Ovary (tissue), 9 donors: ENCODE results near the gene PLPP2. TPM values are rescaled to one million over a fixed set of nuclear protein-coding genes. Genes with fewer than 3 reads are reported as not detected.

Experiments
- DNase-seq, 5 donors: peaks; one replicate each; pipeline ENCODE4 v3.0.0-alpha.2; 2019 to 2020
- H3K27ac ChIP-seq, 2 donors: fragments of 200-600 bp; one replicate each; pipeline versions ENCODE4 v1.5.1 to v1.8.0; 2019 to 2022
- H3K27me3 ChIP-seq: fragments of 200-600 bp; one replicate; pipeline ENCODE4 v1.8.0; 2022
- H3K36me3 ChIP-seq: fragments of 200-600 bp; sonication (generic); one replicate; pipeline ENCODE4 v1.5.1; 2019
- H3K4me1 ChIP-seq: one replicate; pipeline ENCODE4 v1.8.1; 2013; ENCODE audit warnings: mild to moderate bottlenecking, moderate library complexity; ENCODE audit not compliant: insufficient read depth
- H3K4me3 ChIP-seq: fragments of 200-600 bp; sonication (generic); one replicate; pipeline ENCODE4 v1.5.1; 2017
- H3K9me3 ChIP-seq, 2 donors: fragments of 200-600 bp in 1 of 2; sonication (generic) in 1 of 2; one replicate each; pipeline versions ENCODE4 v1.5.1 to v1.8.1; 2013 to 2019; ENCODE audit warnings: mild to moderate bottlenecking in 1 of 2, moderate library complexity in 1 of 2
- EP300 ChIP-seq: sonication (generic); formaldehyde crosslinking; IDR thresholded peaks from one replicate; pipeline ENCODE4 v1.6.1; 2017; ENCODE audit warnings: antibody characterized with exemption
- POLR2A ChIP-seq: fragments of 450-650 bp; IDR thresholded peaks from one replicate; pipeline ENCODE4 v1.6.1; 2017; ENCODE audit warnings: antibody characterized with exemption, mild to moderate bottlenecking, moderate library complexity
- whole genome bisulfite sequencing, 3 donors: extraction: QIAGEN DNeasy Blood & Tissue Kit in 1 of 3; methylation state at CpG; one replicate each; pipeline versions ENCODE4 v1.1.5 to v1.1.7; 2013 to 2017; 5-methylcytosine and 5-hydroxymethylcytosine counted together
- intact Hi-C, 4 donors: fragments of 100-400 bp; cut with DNase I; formaldehyde crosslinking; loops; one replicate each; pipeline versions ENCODE4 v1.11.0 to v1.15.1; 2022 to 2023
- polyA plus RNA-seq, 2 donors: library from polyadenylated mRNA; stranded (reverse); fragments of 200-250 nt in 1 of 2; fragments of 350-450 nt in 1 of 2; fragmentation: Illumina TruSeq in 1 of 2; extraction: RNeasy Lipid Tissue Mini Kit (QIAGEN cat#74804) in 1 of 2; gene quantifications; one replicate each; pipeline ENCODE4 v1.2.3, GENCODE V29; 2013 to 2014
- total RNA-seq, 7 donors: library from RNA; depleted of rRNA in 2 of 7; stranded (reverse); fragments of >200 nt in 2 of 7; fragmentation: NEBNext Ultra II Directional in 3 of 7; extraction: Animal tissue kit (Norgen Biotek cat#: 25700) in 3 of 7; gene quantifications; one replicate each; pipeline versions ENCODE4 v1.1.0 to v1.2.4, GENCODE V29; 2016 to 2023
- TF ChIP-seq, protein P1 (sequence below), 3 donors: fragments of 450-650 bp in 2 of 3; fragments of 200-600 bp in 1 of 3; IDR thresholded peaks; one replicate each; pipeline versions ENCODE4 v1.5.1 to v1.8.0; 2016 to 2022; ENCODE audit warnings: antibody characterized with exemption in 3 of 3, mild to moderate bottlenecking in 1 of 3
- donor health status: DM: no; HTN: no; CAD: no; lungs with moderate emphysema.
- donor health status: DM: no; HTN: no; CAD: no.
- donor health status: Bipolar disorder and iron deficiency.
- donor health status: DM: yes; HTN: yes; CAD: no.
- donor health status: DM: no; HTN: no; CAD: no.
- donor health status: DM: yes; HTN: yes; CAD: no.

Gene PLPP2
- total and polyA plus RNA-seq, 9 donors = 0.68 to 75.0 (median 5.9) TPM

DNA sequence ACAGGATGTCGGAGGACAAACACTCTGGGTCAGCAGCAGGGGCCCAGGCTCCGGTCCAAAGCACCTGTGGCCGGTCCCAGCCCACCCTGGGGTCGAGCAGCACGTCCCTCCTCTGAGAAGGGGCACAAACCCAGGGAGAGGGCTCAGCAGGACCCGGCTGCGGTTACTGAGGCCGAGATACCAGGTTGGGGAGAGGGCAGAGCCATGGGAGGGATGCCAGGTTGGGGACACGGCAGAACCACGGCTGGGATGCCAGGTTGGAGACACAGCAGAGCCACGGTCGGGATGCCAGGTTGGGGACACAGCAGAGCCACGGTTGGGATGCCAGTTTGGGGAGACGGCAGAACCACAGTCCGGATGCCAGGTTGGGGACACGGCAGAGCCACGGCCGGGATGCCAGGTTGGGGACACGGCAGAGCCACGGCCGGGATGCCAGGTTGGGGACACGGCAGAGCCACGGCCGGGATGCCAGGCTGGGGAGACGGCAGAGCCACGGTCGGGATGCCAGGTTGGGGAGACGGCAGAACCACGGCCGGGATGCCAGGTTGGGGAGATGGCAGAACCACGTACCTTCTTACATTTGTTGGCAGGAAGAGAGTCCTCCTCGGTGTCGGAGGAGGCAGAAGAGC is 34.8 kb upstream of the PLPP2 start:
- Histone ChIP-seq H3K27ac (no peak overlapping the region), H3K4me3 (no peak overlapping the region), H3K27me3 (no peaks in the 10 kb centered on the region), H3K36me3 (peaks cover 3% of the 10 kb centered on the region), H3K4me1 (no peaks in the 10 kb centered on the region), H3K9me3 (no peaks in the 10 kb centered on the region)
- intact Hi-C loops = no loop called here
- DNase-seq = no peak
- WGBS, 3 donors = 91 to 94% (median 92%) methylated on average over 33 of the region's 33 CpGs
- TF ChIP-seq EP300 (no peak), POLR2A (no peak)
- TF ChIP-seq, protein P1, sequence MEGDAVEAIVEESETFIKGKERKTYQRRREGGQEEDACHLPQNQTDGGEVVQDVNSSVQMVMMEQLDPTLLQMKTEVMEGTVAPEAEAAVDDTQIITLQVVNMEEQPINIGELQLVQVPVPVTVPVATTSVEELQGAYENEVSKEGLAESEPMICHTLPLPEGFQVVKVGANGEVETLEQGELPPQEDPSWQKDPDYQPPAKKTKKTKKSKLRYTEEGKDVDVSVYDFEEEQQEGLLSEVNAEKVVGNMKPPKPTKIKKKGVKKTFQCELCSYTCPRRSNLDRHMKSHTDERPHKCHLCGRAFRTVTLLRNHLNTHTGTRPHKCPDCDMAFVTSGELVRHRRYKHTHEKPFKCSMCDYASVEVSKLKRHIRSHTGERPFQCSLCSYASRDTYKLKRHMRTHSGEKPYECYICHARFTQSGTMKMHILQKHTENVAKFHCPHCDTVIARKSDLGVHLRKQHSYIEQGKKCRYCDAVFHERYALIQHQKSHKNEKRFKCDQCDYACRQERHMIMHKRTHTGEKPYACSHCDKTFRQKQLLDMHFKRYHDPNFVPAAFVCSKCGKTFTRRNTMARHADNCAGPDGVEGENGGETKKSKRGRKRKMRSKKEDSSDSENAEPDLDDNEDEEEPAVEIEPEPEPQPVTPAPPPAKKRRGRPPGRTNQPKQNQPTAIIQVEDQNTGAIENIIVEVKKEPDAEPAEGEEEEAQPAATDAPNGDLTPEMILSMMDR (IDR thresholded peaks at IDR 0.05) = no peak

DNA sequence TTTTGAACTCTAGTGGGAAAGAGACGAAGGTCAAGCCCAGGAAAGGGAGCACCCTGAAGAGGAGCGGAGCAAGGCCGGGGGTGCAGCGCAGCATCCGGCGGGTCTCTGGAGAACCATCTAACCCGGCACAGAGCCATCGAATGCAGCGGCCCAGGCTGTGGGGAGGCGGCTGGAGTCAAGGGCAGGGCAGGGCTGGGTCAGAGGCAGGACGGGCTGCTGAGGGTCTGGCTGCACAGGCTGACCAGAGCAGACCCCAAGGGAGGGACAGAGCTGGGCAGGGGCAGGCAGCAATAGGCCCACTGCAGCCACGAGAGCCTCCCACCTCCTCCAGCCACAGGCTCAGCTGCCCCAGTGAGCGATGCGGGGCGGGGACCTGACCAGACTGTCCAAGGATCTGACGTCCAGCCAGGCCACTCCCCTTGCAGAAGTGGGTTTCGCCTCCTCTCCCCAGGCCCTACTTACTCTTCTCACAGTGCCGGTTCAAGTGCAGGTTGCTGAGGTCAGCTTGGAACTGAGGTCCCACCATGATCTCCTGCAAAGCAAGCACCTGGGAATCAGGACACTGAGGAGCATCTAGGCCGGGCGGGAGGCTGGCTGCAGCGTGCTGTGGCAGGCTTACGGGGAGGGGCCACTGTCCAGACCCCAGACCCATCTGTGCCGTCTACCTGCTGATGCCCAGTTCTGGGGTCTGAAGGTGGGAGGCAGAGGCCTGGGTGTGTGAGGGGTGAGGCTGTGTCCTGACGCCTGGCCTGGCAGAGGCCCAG is 34.2 kb upstream of the PLPP2 start:
- Histone ChIP-seq H3K27me3 (no peaks in the 10 kb centered on the region), H3K27ac (no peak overlapping the region), H3K4me3 (no peak overlapping the region), H3K36me3 (peaks cover 3% of the 10 kb centered on the region), H3K9me3 (no peaks in the 10 kb centered on the region), H3K4me1 (no peaks in the 10 kb centered on the region)
- TF ChIP-seq EP300 (no peak), POLR2A (no peak)
- TF ChIP-seq, protein P1 (IDR thresholded peaks at IDR 0.05) = no peak
- DNase-seq = no peak
- intact Hi-C loops = no loop called here
- 88 to 93% (median 93%) methylated on average over 23 to 24 of the region's 24 CpGs for WGBS, 3 donors

DNA sequence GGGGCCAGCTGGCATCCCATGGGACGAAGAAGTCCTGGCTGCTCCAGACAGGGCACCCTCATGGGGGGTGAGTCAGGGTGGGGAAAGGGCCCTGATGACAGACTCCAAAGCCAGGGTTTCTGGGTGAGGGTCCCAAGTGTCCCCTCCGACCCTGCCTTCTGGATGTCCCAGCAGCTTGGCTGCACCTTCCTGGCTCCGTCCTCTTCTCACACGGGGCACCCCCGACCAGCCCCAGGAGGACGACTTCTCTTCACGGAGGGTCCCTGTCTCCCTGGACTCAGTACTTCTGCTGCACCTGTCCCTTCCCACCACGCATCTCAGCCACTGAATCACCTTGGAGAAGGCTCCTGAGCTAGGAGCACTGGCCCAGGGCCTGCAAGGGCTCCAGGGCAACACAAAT is 33.5 kb upstream of the PLPP2 start:
- H3K27me3 ChIP-seq = no peaks in the 10 kb centered on the region
- no peaks in the 10 kb centered on the region for H3K9me3 ChIP-seq
- H3K4me1 ChIP-seq = no peaks in the 10 kb centered on the region
- no peak overlapping the region for H3K4me3 ChIP-seq
- no peak overlapping the region for H3K27ac ChIP-seq
- peaks cover 3% of the 10 kb centered on the region for H3K36me3 ChIP-seq
- intact Hi-C loops = no loop called here
- TF ChIP-seq POLR2A (no peak), EP300 (no peak)
- TF ChIP-seq, protein P1 (IDR thresholded peaks at IDR 0.05) = no peak
- 97 to 99% (median 98%) methylated on average over 8 of the region's 8 CpGs for WGBS, 3 donors
- DNase-seq = no peak

DNA sequence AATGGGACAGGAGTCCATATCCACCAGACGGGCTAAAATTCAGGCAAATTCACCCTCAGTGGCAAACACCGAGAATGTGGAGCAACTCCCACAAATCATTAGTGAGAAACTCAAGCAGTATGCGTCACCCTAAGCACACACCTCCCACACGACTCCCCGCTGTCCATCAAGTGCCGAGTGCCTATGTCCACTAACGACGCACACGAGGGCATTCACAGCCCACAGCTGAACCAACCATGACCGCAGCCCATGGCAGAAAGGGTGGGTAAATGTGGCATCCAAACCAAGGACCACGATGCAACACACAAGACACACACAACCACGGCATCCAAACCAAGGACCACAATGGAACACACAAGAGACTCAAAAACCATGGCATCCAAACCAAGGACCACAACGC is 31.4 kb upstream of the PLPP2 start:
- Histone ChIP-seq H3K4me1 (no peaks in the 10 kb centered on the region), H3K27ac (no peak overlapping the region), H3K9me3 (no peaks in the 10 kb centered on the region), H3K4me3 (no peak overlapping the region), H3K27me3 (no peaks in the 10 kb centered on the region), H3K36me3 (no peaks in the 10 kb centered on the region)
- TF ChIP-seq POLR2A = no peak
- peak in 1 of 5 donors; percentile 8 for DNase-seq
- intact Hi-C loops = no loop called here
- 84 to 86% (median 85%) methylated on average over 13 of the region's 13 CpGs for WGBS, 3 donors

DNA sequence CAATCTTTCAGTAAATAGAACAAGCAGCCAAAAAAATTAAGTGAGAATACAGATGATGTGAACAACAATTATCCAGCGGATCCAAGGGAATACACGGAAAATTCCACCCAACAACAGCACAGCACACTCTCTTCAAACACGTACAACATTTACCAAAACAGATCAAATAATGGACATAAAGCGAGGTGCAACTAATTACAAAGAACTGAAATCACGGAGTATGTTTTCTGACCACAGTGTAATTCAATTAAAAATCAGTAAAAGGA is 27.2 kb upstream of the PLPP2 start:
- no peaks in the 10 kb centered on the region for H3K4me1 ChIP-seq
- H3K4me3 ChIP-seq = no peak overlapping the region
- WGBS, 3 donors = 91 to 97% (median 93%) methylated on average over 5 of the region's 5 CpGs
- no peak overlapping the region for H3K27ac ChIP-seq
- no peak for DNase-seq
- TF ChIP-seq POLR2A = no peak
- TF ChIP-seq, protein P1 (IDR thresholded peaks at IDR 0.05) = no peak
- TF ChIP-seq EP300 = no peak
- no peaks in the 10 kb centered on the region for H3K9me3 ChIP-seq
- H3K36me3 ChIP-seq = no peaks in the 10 kb centered on the region
- no peaks in the 10 kb centered on the region for H3K27me3 ChIP-seq
- intact Hi-C loops = loop anchor here in 1 of 4 donors (10.0 kb wide), 1 partner anchor 56 kb away; a partner anchor contains a TSS
